Spinal cord (tissue), 10 donors: ENCODE data around the gene RPS6KA6. TPM values are rescaled to one million over a fixed set of nuclear protein-coding genes. Genes with fewer than 3 reads are reported as not detected.

Experiments used
- DNase-seq, 6 donors: peaks; one replicate each; pipeline versions ENCODE4 v3.0.0 to v3.0.0-alpha.2; 2013 to 2015; ENCODE audit warnings: low spot score in 6 of 6, low read depth in 4 of 6
- H3K27ac ChIP-seq: one replicate; pipeline ENCODE4 v1.5.1; 2013; ENCODE audit warnings: low read depth, low read length, control low read depth
- H3K27me3 ChIP-seq: one replicate; pipeline ENCODE4 v1.6.1; 2013; ENCODE audit warnings: low read length; ENCODE audit not compliant: control insufficient read depth, insufficient read depth
- H3K36me3 ChIP-seq: one replicate; pipeline ENCODE4 v1.6.1; 2013; ENCODE audit warnings: low read length; ENCODE audit not compliant: control insufficient read depth, insufficient read depth
- H3K4me1 ChIP-seq: one replicate; pipeline ENCODE4 v1.6.1; 2013; ENCODE audit warnings: low read length; ENCODE audit not compliant: control insufficient read depth, insufficient read depth
- H3K4me3 ChIP-seq: one replicate; pipeline ENCODE4 v1.5.1; 2013; ENCODE audit warnings: low read depth, low read length, control low read depth
- H3K9me3 ChIP-seq: one replicate; pipeline ENCODE4 v1.6.1; 2013; ENCODE audit warnings: low read length; ENCODE audit not compliant: control insufficient read depth, insufficient read depth
- WGBS: methylation state at CpG from one replicate; pipeline ENCODE4 v1.1.5; 2013; ENCODE audit warnings: missing lambda C conversion rate; ENCODE audit not compliant: insufficient coverage; 5-methylcytosine and 5-hydroxymethylcytosine counted together
- polyA plus RNA-seq, 2 donors: library from polyadenylated mRNA; unstranded; fragments of 120-200 nt; gene quantifications; one replicate each; pipeline ENCODE4 v1.2.1, GENCODE V29; 2013; ENCODE audit not compliant: insufficient read length in 2 of 2
- total RNA-seq, 2 donors: library from RNA; depleted of rRNA in 1 of 2; stranded (reverse); fragments of 120-200 nt in 1 of 2; fragments of >200 nt in 1 of 2; gene quantifications; one replicate each; pipeline versions ENCODE4 v1.2.3 to v1.2.4, GENCODE V29; 2013 to 2014
- donor health status: healthy.

Gene RPS6KA6
- total and polyA plus RNA-seq, 4 donors: 7.1 to 14.1 (median 8.9) TPM

DNA sequence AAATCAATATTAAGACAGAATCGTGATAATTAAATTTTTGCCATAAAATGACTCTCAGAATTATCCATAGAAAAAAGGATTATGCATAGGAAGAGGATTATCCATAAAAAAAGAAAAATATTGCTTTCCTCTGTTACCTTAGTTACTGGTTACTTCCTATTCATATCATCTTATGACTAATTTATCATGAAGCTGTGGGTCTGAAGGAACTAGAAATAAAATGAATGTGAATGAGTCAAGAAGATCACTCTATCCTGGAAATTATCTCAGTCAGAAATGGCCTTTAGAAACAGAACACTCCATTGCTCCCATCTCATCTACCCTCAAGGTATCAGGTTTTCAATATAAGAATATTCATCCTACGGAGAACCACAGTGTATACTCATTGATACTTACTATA, 19.4 kb downstream of the RPS6KA6 start:
- WGBS: no CpG with 5 or more reads among the region's 2 CpGs
- no peak for DNase-seq
- Histone ChIP-seq H3K27me3 (no peaks in the 10 kb centered on the region), H3K9me3 (no peaks in the 10 kb centered on the region), H3K36me3 (no peaks in the 10 kb centered on the region), H3K4me3 (no peak overlapping the region), H3K4me1 (no peaks in the 10 kb centered on the region), H3K27ac (no peak overlapping the region)

DNA sequence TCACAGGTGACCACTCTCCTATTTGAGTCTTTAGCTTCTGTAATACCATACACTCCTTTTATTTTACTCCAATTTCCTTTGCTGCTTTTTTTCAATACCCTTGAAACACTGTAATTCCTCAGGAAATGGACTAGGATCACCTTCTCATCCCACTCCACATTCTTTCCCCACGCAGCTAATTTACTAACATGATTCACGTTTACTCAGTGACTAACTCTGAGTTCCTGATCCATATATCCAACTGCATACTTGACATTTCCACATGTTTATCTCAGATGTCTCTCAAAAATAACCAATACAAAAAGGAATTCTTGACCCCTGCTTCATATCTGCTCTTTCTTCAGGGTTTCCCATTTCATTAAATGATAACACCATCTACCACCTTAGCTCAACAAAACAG, 19.9 kb downstream of the RPS6KA6 start:
- H3K36me3 ChIP-seq: no peaks in the 10 kb centered on the region
- no peaks in the 10 kb centered on the region for H3K9me3 ChIP-seq
- H3K27ac ChIP-seq: no peak overlapping the region
- no peaks in the 10 kb centered on the region for H3K4me1 ChIP-seq
- H3K27me3 ChIP-seq: no peaks in the 10 kb centered on the region
- no peak for DNase-seq
- H3K4me3 ChIP-seq: no peak overlapping the region
- WGBS: 80% methylated on average over 2 of the region's 2 CpGs

DNA sequence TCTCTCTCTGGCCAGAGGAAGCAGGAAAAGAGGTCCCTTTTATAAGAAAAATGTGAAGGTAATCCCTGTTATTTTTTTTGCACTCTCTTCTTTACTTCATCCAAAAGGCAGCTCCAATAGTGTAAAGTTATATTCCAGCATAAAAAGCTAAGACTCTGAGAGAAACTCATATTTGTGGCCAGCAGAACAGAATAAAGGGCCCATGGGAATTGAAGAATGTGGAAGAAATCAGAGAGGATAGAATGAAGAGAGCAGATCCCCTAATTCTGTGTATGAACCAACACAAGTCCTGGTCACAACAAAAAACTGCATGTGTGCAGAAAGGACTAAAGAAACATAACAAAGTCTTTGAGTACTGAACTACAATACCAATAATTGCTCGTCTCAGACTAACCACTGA, 22.3 kb downstream of the RPS6KA6 start:
- no peaks in the 10 kb centered on the region for H3K9me3 ChIP-seq
- no peak for DNase-seq
- H3K4me1 ChIP-seq: no peaks in the 10 kb centered on the region
- no peaks in the 10 kb centered on the region for H3K36me3 ChIP-seq
- WGBS: no CpG with 5 or more reads among the region's 1 CpG
- H3K27me3 ChIP-seq: no peaks in the 10 kb centered on the region
- no peak overlapping the region for H3K27ac ChIP-seq
- H3K4me3 ChIP-seq: no peak overlapping the region

DNA sequence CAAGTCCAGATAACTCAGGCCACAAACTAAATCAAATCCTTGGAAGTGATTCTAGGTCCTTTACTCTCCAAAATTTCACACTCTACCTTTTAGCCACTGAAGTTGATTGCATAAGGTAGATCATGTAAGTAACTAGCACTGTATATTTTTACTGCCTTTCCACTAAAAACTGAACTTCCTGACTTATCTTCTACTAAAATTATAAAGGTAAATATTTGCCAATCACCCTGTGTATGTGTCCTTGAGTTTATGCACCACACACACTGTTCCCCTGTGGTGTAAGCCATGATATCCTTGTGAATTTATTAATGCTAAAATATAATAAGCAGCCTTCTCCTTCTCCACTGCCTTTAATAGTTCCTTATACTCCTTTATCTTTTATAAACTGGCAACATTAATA, 25.6 kb downstream of the RPS6KA6 start:
- Histone ChIP-seq H3K36me3 (no peaks in the 10 kb centered on the region), H3K4me3 (no peak overlapping the region), H3K9me3 (no peaks in the 10 kb centered on the region), H3K4me1 (no peaks in the 10 kb centered on the region), H3K27ac (no peak overlapping the region), H3K27me3 (no peaks in the 10 kb centered on the region)
- DNase-seq: no peak

DNA sequence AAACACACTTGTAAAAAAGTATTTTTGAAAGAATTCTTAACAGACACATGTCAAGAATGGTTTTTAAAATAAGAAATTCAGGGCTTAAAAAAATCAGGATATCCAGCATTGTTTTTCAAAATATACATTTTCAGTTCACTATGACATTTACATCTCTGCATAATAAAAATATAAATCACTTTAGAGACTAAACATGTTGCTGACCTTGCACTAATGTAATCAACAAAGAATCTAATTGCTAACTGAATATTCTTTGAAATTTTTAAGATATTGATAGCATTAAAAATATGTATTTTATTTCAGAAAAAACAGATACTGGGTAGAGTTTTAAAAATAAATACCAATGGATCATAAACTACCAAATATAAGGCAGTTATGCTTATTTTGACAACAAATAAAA, 26.4 kb downstream of the RPS6KA6 start:
- no peaks in the 10 kb centered on the region for H3K9me3 ChIP-seq
- no peak overlapping the region for H3K27ac ChIP-seq
- no peaks in the 10 kb centered on the region for H3K4me1 ChIP-seq
- DNase-seq: no peak
- H3K4me3 ChIP-seq: no peak overlapping the region
- no peaks in the 10 kb centered on the region for H3K27me3 ChIP-seq
- no peaks in the 10 kb centered on the region for H3K36me3 ChIP-seq

DNA sequence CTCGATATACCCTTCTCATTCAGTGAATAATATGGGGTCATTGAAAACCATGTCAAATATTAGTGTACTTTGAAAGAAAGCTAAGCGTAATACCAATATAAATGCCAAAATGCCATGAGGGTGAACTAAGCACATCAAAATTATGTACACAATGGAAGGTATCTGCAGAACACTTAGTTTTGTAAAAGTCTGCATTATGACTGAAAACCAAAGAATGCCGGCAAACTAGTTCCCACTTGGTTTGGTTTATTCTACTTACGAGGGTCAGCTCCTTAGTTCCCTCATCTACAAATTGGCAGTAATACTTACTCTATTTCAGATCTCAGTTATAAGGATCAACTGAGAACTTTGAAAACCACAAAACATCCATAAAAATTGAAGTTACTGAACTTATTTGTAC, 27.3 kb downstream of the RPS6KA6 start:
- Histone ChIP-seq H3K27me3 (no peaks in the 10 kb centered on the region), H3K4me1 (no peaks in the 10 kb centered on the region), H3K27ac (no peak overlapping the region), H3K9me3 (no peaks in the 10 kb centered on the region), H3K36me3 (no peaks in the 10 kb centered on the region), H3K4me3 (no peak overlapping the region)
- DNase-seq: no peak
- WGBS: 100% methylated on average over 1 of the region's 4 CpGs

DNA sequence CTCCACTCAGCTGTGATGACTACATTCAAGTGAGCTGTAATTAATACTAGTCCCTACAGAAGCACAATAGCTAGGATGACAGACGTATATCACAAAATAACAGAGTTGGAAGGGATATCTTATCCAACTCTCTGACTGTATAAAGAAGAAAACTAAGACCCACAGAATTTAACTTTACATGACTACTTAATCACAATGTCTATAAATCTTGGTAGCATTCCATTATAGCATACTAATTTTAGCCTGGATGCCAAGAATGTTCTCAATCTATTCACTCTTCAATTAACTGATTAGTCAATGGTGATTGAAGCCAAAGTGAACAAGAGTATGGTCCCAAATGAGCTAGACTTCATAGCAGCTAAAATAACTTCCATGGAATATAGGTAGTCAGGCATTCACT, 31.2 kb downstream of the RPS6KA6 start:
- Histone ChIP-seq H3K4me1 (no peaks in the 10 kb centered on the region), H3K27me3 (no peaks in the 10 kb centered on the region), H3K9me3 (no peaks in the 10 kb centered on the region), H3K27ac (no peak overlapping the region), H3K36me3 (no peaks in the 10 kb centered on the region), H3K4me3 (no peak overlapping the region)
- no peak for DNase-seq
- no CpG with 5 or more reads among the region's 1 CpG for WGBS

DNA sequence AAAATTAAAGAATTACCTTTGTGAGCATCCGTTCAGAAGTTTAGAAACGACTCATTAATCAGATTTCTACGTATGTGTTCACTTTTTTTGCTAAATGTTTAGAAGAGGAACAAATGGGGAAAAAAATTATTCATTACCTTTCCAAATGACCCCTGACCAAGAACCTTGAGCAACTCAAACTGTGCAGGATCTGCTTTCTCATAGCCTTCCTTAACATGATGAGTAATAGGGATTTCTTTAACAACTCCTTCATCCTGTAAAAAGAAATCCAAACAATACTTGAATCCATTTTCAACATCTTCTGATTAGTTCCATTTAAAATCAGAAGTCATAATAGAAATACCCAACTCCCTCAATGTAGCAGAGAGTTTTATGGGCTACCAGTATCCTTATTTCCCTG, 32.1 kb downstream of the RPS6KA6 start:
- Histone ChIP-seq H3K27me3 (no peaks in the 10 kb centered on the region), H3K9me3 (no peaks in the 10 kb centered on the region), H3K27ac (no peak overlapping the region), H3K4me1 (no peaks in the 10 kb centered on the region), H3K4me3 (no peak overlapping the region), H3K36me3 (no peaks in the 10 kb centered on the region)
- no CpG with 5 or more reads among the region's 3 CpGs for WGBS
- DNase-seq: no peak

DNA sequence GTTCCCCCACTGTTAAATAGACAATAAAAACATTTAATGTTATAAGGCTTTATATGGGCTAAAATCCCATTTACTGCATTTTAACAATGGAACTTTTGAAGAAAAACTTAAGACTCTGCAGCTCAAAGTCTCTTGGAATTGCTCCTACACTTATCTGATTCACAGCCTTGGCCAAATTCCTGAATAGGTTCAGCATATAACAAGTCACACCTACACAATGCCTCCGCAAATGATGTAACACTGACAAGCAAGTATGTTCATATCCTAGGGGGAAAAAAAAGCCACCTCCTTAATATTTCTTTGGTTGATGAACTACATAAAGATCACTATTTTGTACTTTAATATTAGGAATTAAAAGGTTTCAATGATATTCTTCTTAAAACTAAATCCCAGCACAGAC, 34.5 kb downstream of the RPS6KA6 start:
- DNase-seq: no peak

DNA sequence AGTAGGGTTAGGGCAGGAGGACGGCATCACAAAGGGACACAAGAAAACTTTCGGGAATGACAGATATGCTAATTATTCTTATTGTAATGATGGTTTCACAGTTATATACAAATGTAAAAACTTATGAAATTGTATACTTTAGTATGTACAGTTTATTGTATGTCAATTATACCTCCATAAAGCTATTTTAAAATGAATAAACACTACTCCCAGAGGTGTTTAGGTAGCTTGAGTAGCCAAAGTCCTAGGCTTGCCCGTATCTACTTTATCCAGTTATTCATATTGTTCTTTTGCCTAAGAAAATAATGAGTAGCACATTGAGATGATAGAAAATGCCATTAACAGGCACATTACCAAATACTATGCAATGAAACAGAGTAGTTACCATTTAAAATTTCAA, 43.0 kb downstream of the RPS6KA6 start:
- Histone ChIP-seq H3K27me3 (no peaks in the 10 kb centered on the region), H3K4me1 (no peaks in the 10 kb centered on the region), H3K4me3 (no peak overlapping the region), H3K36me3 (no peaks in the 10 kb centered on the region), H3K9me3 (no peaks in the 10 kb centered on the region), H3K27ac (no peak overlapping the region)
- no CpG with 5 or more reads among the region's 3 CpGs for WGBS
- DNase-seq: no peak

More for the DNA sequence above, 34.5 kb downstream of the RPS6KA6 start:
- no peak overlapping the region for H3K4me3 ChIP-seq
- no CpG with 5 or more reads among the region's 1 CpG for WGBS
- no peak overlapping the region for H3K27ac ChIP-seq
- no peaks in the 10 kb centered on the region for H3K9me3 ChIP-seq
- no peaks in the 10 kb centered on the region for H3K4me1 ChIP-seq
- H3K36me3 ChIP-seq: no peaks in the 10 kb centered on the region
- H3K27me3 ChIP-seq: no peaks in the 10 kb centered on the region

DNA sequence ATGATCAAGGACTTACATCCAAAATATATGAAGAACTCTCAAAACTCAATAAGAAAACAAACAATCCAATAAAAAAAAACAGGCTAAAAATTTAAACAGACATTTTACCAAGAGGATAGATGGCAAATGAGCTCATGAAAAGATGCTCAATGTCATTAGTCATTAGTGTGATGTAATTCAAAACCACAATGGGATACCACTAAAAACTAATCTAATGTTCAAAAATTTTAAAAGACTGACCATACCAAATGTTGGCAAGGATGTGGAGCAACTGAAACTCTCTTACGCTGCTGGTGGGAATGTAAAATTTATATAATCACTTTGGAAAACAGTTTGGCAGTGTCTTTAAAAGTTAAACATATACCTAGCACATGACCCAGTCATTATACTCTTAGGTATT, 43.7 kb downstream of the RPS6KA6 start:
- Histone ChIP-seq H3K27me3 (no peaks in the 10 kb centered on the region), H3K9me3 (no peaks in the 10 kb centered on the region), H3K4me1 (no peaks in the 10 kb centered on the region), H3K4me3 (no peak overlapping the region), H3K36me3 (no peaks in the 10 kb centered on the region), H3K27ac (no peak overlapping the region)
- no peak for DNase-seq
- no CpG with 5 or more reads among the region's 1 CpG for WGBS
